Osteocyte (in vitro differentiated cells): ENCODE measurements around the gene NDUFB1. TPM values are rescaled to one million over a fixed set of nuclear protein-coding genes. Genes with fewer than 3 reads are reported as not detected.

ENCODE experiments used
- DNase-seq: peaks from one replicate; pipeline ENCODE4 v3.0.0; 2021; ENCODE audit warnings: mixed read lengths; ENCODE audit not compliant: unreplicated experiment; ENCODE audit errors: extremely low spot score
- H3K27ac Mint-ChIP-seq: one replicate; pipeline ENCODE4 v1.8.0; 2021; ENCODE audit warnings: mild to moderate bottlenecking, mixed read lengths; ENCODE audit not compliant: unreplicated experiment
- H3K27me3 Mint-ChIP-seq: one replicate; pipeline ENCODE4 v1.8.0; 2021; ENCODE audit warnings: mixed read lengths; ENCODE audit not compliant: unreplicated experiment
- H3K36me3 Mint-ChIP-seq: one replicate; pipeline ENCODE4 v1.8.0; 2021; ENCODE audit warnings: mixed read lengths; ENCODE audit not compliant: unreplicated experiment
- H3K4me1 Mint-ChIP-seq: one replicate; pipeline ENCODE4 v1.8.0; 2021; ENCODE audit warnings: mixed read lengths; ENCODE audit not compliant: unreplicated experiment
- H3K4me3 Mint-ChIP-seq: one replicate; pipeline ENCODE4 v1.8.0; 2021; ENCODE audit warnings: mild to moderate bottlenecking, moderate library complexity, mixed read lengths; ENCODE audit not compliant: unreplicated experiment
- H3K9me3 Mint-ChIP-seq: one replicate; pipeline ENCODE4 v1.8.0; 2021; ENCODE audit warnings: mixed read lengths; ENCODE audit not compliant: unreplicated experiment
- CTCF ChIP-seq: fragments of 200-600 bp; sonication (generic); IDR thresholded peaks from 2 replicates; pipeline ENCODE4 v1.5.0; 2021; ENCODE audit warnings: antibody characterized with exemption, mild to moderate bottlenecking, moderate library complexity
- long read RNA-seq: library from polyadenylated mRNA; unstranded; transcript quantifications from one replicate; pipeline ENCODE4 v2.0.0, GENCODE V29; 2021
- total RNA-seq: library from RNA; stranded (reverse); gene quantifications from 2 replicates; pipeline ENCODE4 v1.2.1, GENCODE V29; 2021

The NDUFB1 gene
- 112 and 118 TPM in 2 replicates for total RNA-seq
- long read RNA-seq, transcript NDUFB1-201 (3 exons, 528 nt) = major isoform, 20 of 22 reads
- long read RNA-seq, partial matches to known transcripts = 0 of 22 reads
- long read RNA-seq, other reads (novel, unspliced or antisense) = 1 of 22 reads

- H3K27ac Mint-ChIP-seq = peak within 1 kb of the TSS; percentile 99
- peak within 1 kb of the TSS; percentile 97 for H3K4me3 Mint-ChIP-seq
- peaks cover 27% of the 10 kb centered on the region for H3K4me1 Mint-ChIP-seq
- no peak for TF ChIP-seq CTCF
- no peaks in the 10 kb centered on the region for H3K9me3 Mint-ChIP-seq
- peaks cover 11% of the 10 kb centered on the region for H3K36me3 Mint-ChIP-seq
- peak; percentile 93 for DNase-seq
- H3K27me3 Mint-ChIP-seq = no peaks in the 10 kb centered on the region
Observed at GRCh38 chr14:92121670-92122350, at the start of gene NDUFB1, which contains the start of gene CPSF2. TSS of gene NDUFB1 (minus strand) at chr14:92121706. CDS start at chr14:92117637, 4,069 bp downstream. TSS of gene CPSF2 (plus strand) at chr14:92121969. CDS start at chr14:92130985, 9,016 bp downstream.

DNA sequence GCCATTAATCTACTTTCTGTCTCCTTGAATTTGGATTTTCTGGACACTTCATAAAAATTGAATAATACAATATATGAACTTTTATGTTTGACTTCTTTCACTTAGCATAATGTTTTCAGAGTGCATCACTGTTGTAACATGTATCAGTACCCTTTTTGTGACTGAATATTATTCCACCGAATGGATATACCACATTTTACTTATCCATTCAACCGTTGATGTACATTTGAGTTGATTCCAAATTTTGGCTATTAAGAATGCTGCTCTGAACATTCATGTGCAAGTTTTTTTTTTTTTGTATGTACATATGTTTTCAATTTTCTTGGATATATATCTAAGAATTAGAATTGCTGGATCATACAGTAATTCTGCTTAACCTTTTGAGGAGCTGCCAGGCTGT, 43.5 kb upstream of the NDUFB1 start:
- TF ChIP-seq CTCF = no peak
- H3K27ac Mint-ChIP-seq = no peak overlapping the region
- H3K4me3 Mint-ChIP-seq = no peak overlapping the region
- H3K9me3 Mint-ChIP-seq = peaks cover 10% of the 10 kb centered on the region
- peaks cover 54% of the 10 kb centered on the region for H3K36me3 Mint-ChIP-seq
- no peak for DNase-seq
- no peaks in the 10 kb centered on the region for H3K27me3 Mint-ChIP-seq
- H3K4me1 Mint-ChIP-seq = no peaks in the 10 kb centered on the region

DNA sequence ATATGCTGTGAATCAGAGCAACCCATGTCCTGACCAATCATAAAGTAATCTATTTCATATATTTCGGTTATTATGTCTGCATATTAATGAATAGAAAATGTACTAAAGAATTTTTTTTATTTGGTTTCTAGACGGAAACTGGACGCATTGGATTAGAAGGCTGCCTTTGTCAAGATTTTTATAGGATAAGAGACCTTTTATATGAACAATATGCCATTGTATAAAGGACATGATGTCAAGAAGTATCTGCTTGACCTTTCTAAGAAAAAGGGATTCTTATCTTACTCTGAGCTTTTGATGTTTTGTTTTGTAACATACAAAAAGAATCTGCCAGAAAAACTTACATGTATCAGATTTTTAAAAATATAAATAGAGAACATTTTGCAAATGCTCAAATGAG, 40.0 kb upstream of the NDUFB1 start:
- no peak overlapping the region for H3K4me3 Mint-ChIP-seq
- no peak for DNase-seq
- H3K9me3 Mint-ChIP-seq = peaks cover 10% of the 10 kb centered on the region
- no peak overlapping the region for H3K27ac Mint-ChIP-seq
- H3K36me3 Mint-ChIP-seq = peaks cover 64% of the 10 kb centered on the region
- H3K27me3 Mint-ChIP-seq = no peaks in the 10 kb centered on the region
- no peak for TF ChIP-seq CTCF
- H3K4me1 Mint-ChIP-seq = no peaks in the 10 kb centered on the region

DNA sequence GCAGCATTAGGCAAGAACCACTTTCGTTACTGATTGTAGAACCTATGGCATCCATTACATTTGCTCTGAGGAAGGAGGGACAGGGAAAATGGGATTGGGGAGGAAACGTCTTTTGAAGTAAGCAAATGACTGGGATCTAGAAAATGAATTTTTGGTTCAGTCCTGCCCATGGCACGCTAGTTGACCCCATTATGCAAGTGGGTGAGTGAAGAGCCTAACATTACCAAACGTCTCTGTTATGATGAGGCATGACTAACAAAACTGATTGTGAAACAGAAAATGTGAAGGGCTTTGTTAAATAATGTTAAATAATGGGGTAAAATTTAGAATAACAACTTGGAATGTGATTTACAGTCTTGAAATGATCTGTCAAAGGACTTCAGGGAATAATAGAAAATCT, 39.1 kb upstream of the NDUFB1 start:
- Mint-ChIP-seq H3K36me3 (peaks cover 62% of the 10 kb centered on the region), H3K9me3 (peaks cover 10% of the 10 kb centered on the region), H3K27ac (no peak overlapping the region), H3K4me3 (no peak overlapping the region), H3K4me1 (no peaks in the 10 kb centered on the region), H3K27me3 (no peaks in the 10 kb centered on the region)
- TF ChIP-seq CTCF = no peak
- DNase-seq = no peak

DNA sequence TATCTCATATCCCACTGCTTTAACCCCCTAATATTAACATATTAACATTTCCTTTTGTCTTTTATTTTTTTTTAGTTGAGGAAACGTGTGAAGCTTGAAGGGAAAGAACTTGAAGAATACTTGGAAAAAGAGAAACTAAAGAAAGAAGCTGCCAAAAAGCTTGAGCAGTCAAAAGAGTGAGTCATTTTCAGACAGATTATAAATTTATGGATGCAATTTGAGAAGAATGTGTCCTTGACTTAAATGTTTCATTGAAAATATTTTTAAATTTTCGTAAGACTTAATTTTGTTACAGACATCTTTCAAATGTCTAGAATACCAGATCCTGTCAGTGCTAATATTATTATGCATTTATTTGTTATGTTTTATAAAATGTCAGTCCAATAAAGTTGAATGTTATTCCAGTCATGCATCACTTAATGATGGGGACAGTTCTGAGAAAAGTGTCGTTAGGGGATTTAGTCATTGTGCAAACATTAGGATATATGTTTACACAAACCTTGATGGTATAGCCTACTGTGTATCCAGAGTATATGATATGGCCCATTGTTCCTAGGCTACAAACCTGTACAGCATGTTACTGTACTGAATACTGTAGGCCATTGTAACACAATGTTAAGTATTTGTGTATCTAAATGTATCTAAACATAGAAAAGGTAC, 32.9 kb upstream of the NDUFB1 start:
- DNase-seq = no peak
- TF ChIP-seq CTCF = no peak
- Mint-ChIP-seq H3K9me3 (no peaks in the 10 kb centered on the region), H3K36me3 (peaks cover 39% of the 10 kb centered on the region), H3K27ac (peak overlapping the region; percentile 62), H3K27me3 (no peaks in the 10 kb centered on the region), H3K4me3 (no peak overlapping the region), H3K4me1 (peaks cover 15% of the 10 kb centered on the region)
